ENCODE measurements around the gene ST6GALNAC1.

DNA sequence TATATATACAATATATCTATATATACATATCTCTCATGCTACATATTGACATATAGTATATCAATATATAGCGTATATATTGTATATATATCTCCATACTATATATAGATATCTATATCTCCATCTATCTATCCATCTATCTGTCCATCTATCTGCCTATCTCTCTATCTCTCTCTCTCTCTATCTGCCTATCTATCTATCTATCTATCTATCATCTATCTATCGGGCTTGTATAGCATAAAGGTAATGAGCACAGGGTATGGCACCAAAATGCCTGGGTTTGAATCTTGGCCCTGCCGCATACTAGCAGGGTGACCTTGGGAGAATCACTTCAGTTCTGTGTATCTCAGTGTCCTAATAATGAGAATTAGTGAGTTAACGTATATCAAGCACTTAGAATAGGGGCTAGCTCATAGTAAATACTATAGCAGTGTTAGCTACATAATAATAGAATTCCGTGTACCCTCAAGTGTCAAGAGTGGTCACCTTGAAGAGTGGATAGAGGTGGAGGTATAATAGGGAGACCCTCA is 1.5 kb downstream of the ST6GALNAC1 start:
- TF ChIP-seq, protein P1, sequence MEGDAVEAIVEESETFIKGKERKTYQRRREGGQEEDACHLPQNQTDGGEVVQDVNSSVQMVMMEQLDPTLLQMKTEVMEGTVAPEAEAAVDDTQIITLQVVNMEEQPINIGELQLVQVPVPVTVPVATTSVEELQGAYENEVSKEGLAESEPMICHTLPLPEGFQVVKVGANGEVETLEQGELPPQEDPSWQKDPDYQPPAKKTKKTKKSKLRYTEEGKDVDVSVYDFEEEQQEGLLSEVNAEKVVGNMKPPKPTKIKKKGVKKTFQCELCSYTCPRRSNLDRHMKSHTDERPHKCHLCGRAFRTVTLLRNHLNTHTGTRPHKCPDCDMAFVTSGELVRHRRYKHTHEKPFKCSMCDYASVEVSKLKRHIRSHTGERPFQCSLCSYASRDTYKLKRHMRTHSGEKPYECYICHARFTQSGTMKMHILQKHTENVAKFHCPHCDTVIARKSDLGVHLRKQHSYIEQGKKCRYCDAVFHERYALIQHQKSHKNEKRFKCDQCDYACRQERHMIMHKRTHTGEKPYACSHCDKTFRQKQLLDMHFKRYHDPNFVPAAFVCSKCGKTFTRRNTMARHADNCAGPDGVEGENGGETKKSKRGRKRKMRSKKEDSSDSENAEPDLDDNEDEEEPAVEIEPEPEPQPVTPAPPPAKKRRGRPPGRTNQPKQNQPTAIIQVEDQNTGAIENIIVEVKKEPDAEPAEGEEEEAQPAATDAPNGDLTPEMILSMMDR (IDR thresholded peaks at IDR 0.05) = no peak
- no peak for TF ChIP-seq POLR2A (IDR thresholded peaks at IDR 0.05; ENCODE audit: low read depth)
- TF ChIP-seq EP300 (IDR thresholded peaks at IDR 0.05) = no peak
